Astrocyte of the cerebellum (primary cell): ENCODE data around the gene FYN.

Experiments
- DNase-seq: peaks from one replicate; pipeline ENCODE4 v3.0.0-alpha.2; 2011; ENCODE audit warnings: low read depth
- H3K4me3 ChIP-seq: 2 replicates; pipeline ENCODE4 v1.5.1; 2011; ENCODE audit warnings: mild to moderate bottlenecking, low read depth, low read length, moderate library complexity
- CTCF ChIP-seq: IDR thresholded peaks from 2 replicates; pipeline ENCODE4 v1.5.1; 2012; ENCODE audit warnings: low read length, low read depth, moderate library complexity, mild to moderate bottlenecking; ENCODE audit errors: missing control alignments
- in situ Hi-C: cut with HindIII; loops from 2 replicates; pipeline ENCODE4 v1.10.0; 2017; ENCODE audit warnings: low sequenced_read_pairs

FYN gene

GRCh38 chr6:111765763-111766162, 107.5 kb downstream of the FYN start:
- in situ Hi-C loops, result no loop called here
- no peak overlapping the region for H3K4me3 ChIP-seq
- no peak for TF ChIP-seq CTCF
- no peak for DNase-seq

DNA sequence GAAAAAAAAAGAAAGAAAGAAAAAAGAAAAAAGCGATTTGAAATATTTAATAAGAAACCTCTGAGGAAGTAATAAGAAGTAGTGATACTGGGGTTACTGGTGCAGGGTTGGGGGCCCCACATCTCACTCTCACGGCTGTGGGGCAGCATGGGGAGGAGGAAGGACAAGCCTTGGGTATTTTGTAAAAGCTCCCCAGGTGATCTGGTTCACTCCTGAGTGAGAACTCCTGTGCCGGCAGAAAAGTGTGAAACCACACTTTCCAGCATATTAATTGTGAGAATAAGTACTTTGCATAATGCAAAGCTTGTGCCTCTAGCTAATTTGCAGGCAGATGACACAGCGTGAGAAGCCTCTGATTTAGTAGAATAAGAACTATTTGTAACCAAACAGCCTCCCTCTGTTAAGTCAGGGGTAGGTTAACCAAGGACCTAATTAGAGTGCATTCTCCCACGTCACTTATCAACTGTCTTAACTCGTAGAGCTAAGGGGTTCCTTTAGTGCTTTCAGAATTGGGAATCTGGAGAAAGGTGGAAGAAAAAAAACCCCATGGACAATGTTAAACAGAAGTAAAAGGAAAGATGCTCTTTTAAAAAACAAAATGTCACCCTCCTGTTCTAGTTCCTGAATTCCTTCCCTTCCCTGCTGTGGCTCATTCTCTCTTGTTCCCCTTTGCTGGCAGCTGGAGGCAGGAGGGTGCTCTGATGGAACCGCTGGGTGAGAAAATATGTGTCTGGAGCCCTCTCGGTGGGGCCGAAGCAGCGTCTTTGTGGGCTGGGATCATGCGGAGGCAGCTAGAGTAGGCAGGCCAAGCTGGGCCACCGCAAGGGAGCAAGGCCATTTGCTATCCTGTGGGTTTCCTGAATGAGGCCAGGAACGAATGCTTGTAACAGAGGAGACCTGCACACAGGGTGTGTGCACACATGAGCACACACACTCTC, 108.7 kb downstream of the FYN start:
- no peak for DNase-seq
- no peak for TF ChIP-seq CTCF
- no peak overlapping the region for H3K4me3 ChIP-seq
- in situ Hi-C loops, result no loop called here

DNA sequence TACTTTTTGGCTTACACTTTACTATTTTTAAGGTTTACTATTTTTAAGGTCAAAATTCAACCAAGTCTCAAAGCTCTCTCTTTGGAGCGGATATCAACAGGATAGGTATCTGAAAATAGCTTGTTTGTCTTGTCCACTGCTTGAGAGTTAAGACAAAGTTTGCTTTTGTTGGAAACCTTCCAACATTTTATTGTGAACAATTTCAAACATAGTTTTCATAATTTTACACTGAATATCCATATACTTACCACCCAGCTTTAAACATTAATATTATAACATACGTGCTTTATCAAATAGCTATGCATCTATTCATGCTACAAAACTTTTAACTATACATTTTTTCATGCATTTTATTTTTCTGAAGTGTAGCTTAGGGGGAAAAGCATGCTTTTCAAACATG, 109.9 kb downstream of the FYN start:
- in situ Hi-C loops, result no loop called here
- no peak overlapping the region for H3K4me3 ChIP-seq
- DNase-seq, result no peak
- TF ChIP-seq CTCF, result no peak

GRCh38 chr6:111761783-111762312, 111.4 kb downstream of the FYN start:
- TF ChIP-seq CTCF, result no peak
- H3K4me3 ChIP-seq, result no peak overlapping the region
- in situ Hi-C loops, result no loop called here
- no peak for DNase-seq

- TF ChIP-seq CTCF, result no peak
- H3K4me3 ChIP-seq, result no peak overlapping the region
- in situ Hi-C loops, result no loop called here
- DNase-seq, result no peak
Measured at GRCh38 chr6:111761212-111761611, 112.0 kb downstream of the FYN start.

DNA sequence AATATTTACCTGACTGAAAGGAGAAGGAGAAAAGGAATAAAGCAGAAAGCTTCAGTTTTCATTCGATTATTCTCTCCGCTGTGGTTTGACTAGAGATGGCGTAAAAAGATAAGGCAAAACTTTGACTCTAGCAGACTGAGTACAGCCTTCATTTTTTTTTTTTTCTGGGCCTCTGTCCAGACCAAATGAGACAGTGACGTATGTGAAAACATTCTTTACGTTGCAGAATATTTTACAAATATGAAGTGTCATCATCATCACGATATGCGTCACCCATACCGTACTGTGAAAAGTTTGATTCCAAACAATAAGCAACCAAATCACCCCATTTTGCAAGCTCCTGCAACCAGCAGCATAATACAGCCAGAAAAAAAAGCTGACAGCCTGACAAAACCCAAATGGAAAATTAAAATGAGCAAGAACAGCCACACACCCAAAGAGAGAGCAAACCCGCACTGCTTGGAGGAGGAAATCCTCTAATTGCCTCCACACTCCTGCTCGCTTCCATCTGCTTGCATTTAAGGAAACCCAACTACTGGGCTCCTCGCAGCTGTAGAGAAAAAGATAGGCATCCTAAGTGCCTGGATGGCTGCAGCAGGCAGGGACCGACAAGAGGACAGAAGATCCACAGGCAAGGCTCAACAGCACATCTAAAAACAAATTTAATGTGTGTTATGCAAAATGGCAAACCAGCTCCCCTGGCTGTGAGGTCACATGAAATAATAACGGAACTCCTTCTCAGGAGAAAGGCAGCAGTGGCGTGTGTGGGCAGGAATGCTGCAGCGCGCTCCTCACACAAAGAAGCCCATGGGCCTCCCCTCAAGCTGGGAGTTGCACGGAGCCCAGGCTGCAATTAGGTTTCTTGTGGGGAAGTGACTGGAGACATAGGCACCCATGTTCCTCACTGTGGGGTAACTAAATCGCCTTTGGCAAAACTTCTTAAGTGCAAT, 113.1 kb downstream of the FYN start:
- DNase-seq, result peak; percentile 57
- no peak overlapping the region for H3K4me3 ChIP-seq
- no peak for TF ChIP-seq CTCF
- in situ Hi-C loops, result no loop called here
